ENCODE results near the gene HMGCS1. TPM values are rescaled to one million over a fixed set of nuclear protein-coding genes. Genes with fewer than 3 reads are reported as not detected.

The HMGCS1 gene
- total RNA-seq, 1 experiment from 2014 or later: 184 TPM

GRCh38 chr5:43300112-43300511 is 13.1 kb downstream of the HMGCS1 start:
- Histone ChIP-seq H3K36me3 (ENCODE audit: insufficient read depth, low read length) (peaks cover 90% of the 10 kb centered on the region), H3K9ac (ENCODE audit: low read length) (no peak overlapping the region), H3K27me3 (ENCODE audit: low read length) (no peaks in the 10 kb centered on the region), H3K4me2 (ENCODE audit: low read depth, low read length, poor library complexity, severe bottlenecking) (no peak overlapping the region), H4K20me1 (ENCODE audit: insufficient read depth, low read depth, low read length) (peaks cover 56% of the 10 kb centered on the region), H3K4me1 (ENCODE audit: low read length) (peaks cover 28% of the 10 kb centered on the region), H3K4me3 (ENCODE audit: low read length) (no peak overlapping the region), H3K79me2 (ENCODE audit: low read length) (peaks cover 93% of the 10 kb centered on the region), H3K9me3 (ENCODE audit: low read length) (no peaks in the 10 kb centered on the region), H3K9me2 (replicated peaks; ENCODE audit: insufficient read depth, low read length) (no peaks in the 10 kb centered on the region), H2AFZ (ENCODE audit: low read length) (no peak overlapping the region), H3K27ac (ENCODE audit: low read length) (no peak overlapping the region)
- no peak for DNase-seq

- H4K20me1 ChIP-seq (ENCODE audit: insufficient read depth, low read depth, low read length): peaks cover 42% of the 10 kb centered on the region
- no peaks in the 10 kb centered on the region for H3K27me3 ChIP-seq (ENCODE audit: low read length)
- H3K4me1 ChIP-seq (ENCODE audit: low read length): peaks cover 13% of the 10 kb centered on the region
- H3K79me2 ChIP-seq (ENCODE audit: low read length): peaks cover 81% of the 10 kb centered on the region
- no peak overlapping the region for H3K4me2 ChIP-seq (ENCODE audit: low read depth, low read length, poor library complexity, severe bottlenecking)
- no peak overlapping the region for H3K4me3 ChIP-seq (ENCODE audit: low read length)
- H3K36me3 ChIP-seq (ENCODE audit: insufficient read depth, low read length): peaks cover 91% of the 10 kb centered on the region
- no peak overlapping the region for H3K27ac ChIP-seq (ENCODE audit: low read length)
- no peak overlapping the region for H2AFZ ChIP-seq (ENCODE audit: low read length)
- DNase-seq: no peak
- H3K9me3 ChIP-seq (ENCODE audit: low read length): no peaks in the 10 kb centered on the region
- no peaks in the 10 kb centered on the region for H3K9me2 ChIP-seq (replicated peaks; ENCODE audit: insufficient read depth, low read length)
- H3K9ac ChIP-seq (ENCODE audit: low read length): no peak overlapping the region
These were observed 14.8 kb downstream of the HMGCS1 start for GRCh38 chr5:43298443-43298842.

GRCh38 chr5:43296835-43297234 is 16.4 kb downstream of the HMGCS1 start:
- Histone ChIP-seq H3K79me2 (ENCODE audit: low read length) (peaks cover 65% of the 10 kb centered on the region), H3K4me2 (ENCODE audit: low read depth, low read length, poor library complexity, severe bottlenecking) (no peak overlapping the region), H3K27me3 (ENCODE audit: low read length) (no peaks in the 10 kb centered on the region), H4K20me1 (ENCODE audit: insufficient read depth, low read depth, low read length) (peaks cover 27% of the 10 kb centered on the region), H3K9me3 (ENCODE audit: low read length) (no peaks in the 10 kb centered on the region), H3K36me3 (ENCODE audit: insufficient read depth, low read length) (peaks cover 88% of the 10 kb centered on the region), H3K9me2 (replicated peaks; ENCODE audit: insufficient read depth, low read length) (no peaks in the 10 kb centered on the region), H3K27ac (ENCODE audit: low read length) (no peak overlapping the region), H3K9ac (ENCODE audit: low read length) (no peak overlapping the region), H3K4me1 (ENCODE audit: low read length) (no peaks in the 10 kb centered on the region), H2AFZ (ENCODE audit: low read length) (no peak overlapping the region), H3K4me3 (ENCODE audit: low read length) (no peak overlapping the region)
- no peak for DNase-seq

DNA sequence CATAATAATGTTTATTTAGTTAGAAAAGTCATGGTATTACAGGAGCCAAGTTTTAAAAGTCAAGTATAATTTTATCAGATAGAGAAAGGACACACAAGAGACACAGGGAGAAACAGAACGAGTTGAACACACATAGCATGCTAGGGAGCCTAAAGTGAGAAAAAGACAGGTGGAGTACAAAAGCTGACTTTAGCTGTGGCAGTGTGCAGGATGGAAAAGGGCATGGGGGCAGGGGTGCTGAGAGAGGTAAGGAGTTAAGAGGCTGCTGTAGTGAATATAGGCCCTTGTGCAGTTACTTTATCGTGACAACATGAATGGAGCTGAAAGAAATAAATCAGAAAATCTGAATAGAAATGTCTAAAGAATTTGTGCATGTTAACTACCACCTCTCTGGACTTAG is 18.0 kb downstream of the HMGCS1 start:
- no peak overlapping the region for H2AFZ ChIP-seq (ENCODE audit: low read length)
- peaks cover 15% of the 10 kb centered on the region for H4K20me1 ChIP-seq (ENCODE audit: insufficient read depth, low read depth, low read length)
- H3K27ac ChIP-seq (ENCODE audit: low read length): no peak overlapping the region; the same call in 1 of the 2 replicates
- H3K27me3 ChIP-seq (ENCODE audit: low read length): no peaks in the 10 kb centered on the region
- no peaks in the 10 kb centered on the region for H3K9me2 ChIP-seq (replicated peaks; ENCODE audit: insufficient read depth, low read length)
- no peak for DNase-seq
- no peak overlapping the region for H3K4me2 ChIP-seq (ENCODE audit: low read depth, low read length, poor library complexity, severe bottlenecking)
- H3K79me2 ChIP-seq (ENCODE audit: low read length): peaks cover 48% of the 10 kb centered on the region
- H3K9me3 ChIP-seq (ENCODE audit: low read length): no peaks in the 10 kb centered on the region
- H3K9ac ChIP-seq (ENCODE audit: low read length): no peak overlapping the region
- no peaks in the 10 kb centered on the region for H3K4me1 ChIP-seq (ENCODE audit: low read length)
- peaks cover 84% of the 10 kb centered on the region for H3K36me3 ChIP-seq (ENCODE audit: insufficient read depth, low read length)
- H3K4me3 ChIP-seq (ENCODE audit: low read length): no peak overlapping the region

DNA sequence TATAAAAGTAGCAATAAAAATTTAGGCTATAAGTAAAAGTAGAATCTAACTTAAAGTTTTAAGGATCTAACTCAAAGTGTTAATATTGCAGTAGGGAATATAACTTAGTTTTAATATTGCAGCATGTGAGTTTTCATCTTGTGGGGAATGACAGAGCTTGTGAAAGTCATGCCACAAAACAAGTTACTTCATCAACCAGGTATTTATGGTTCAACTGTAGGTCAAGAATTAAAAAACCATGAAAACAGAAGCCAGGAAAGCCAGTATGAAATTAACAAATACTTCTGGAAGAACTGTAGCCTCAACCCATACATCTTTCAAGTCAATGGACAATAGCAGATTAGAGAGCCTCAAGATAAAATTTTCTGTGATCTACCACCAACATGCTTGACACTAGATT is 19.0 kb downstream of the HMGCS1 start:
- no peak overlapping the region for H3K4me2 ChIP-seq (ENCODE audit: low read depth, low read length, poor library complexity, severe bottlenecking)
- no peak overlapping the region for H2AFZ ChIP-seq (ENCODE audit: low read length)
- peaks cover 40% of the 10 kb centered on the region for H3K79me2 ChIP-seq (ENCODE audit: low read length)
- no peak overlapping the region for H3K9ac ChIP-seq (ENCODE audit: low read length)
- no peaks in the 10 kb centered on the region for H3K4me1 ChIP-seq (ENCODE audit: low read length)
- DNase-seq: no peak
- H3K27me3 ChIP-seq (ENCODE audit: low read length): no peaks in the 10 kb centered on the region
- H3K9me2 ChIP-seq (replicated peaks; ENCODE audit: insufficient read depth, low read length): no peaks in the 10 kb centered on the region
- H3K27ac ChIP-seq (ENCODE audit: low read length): no peak overlapping the region
- H3K9me3 ChIP-seq (ENCODE audit: low read length): no peaks in the 10 kb centered on the region
- peaks cover 86% of the 10 kb centered on the region for H3K36me3 ChIP-seq (ENCODE audit: insufficient read depth, low read length)
- H4K20me1 ChIP-seq (ENCODE audit: insufficient read depth, low read depth, low read length): peaks cover 8% of the 10 kb centered on the region
- no peak overlapping the region for H3K4me3 ChIP-seq (ENCODE audit: low read length)

DNA sequence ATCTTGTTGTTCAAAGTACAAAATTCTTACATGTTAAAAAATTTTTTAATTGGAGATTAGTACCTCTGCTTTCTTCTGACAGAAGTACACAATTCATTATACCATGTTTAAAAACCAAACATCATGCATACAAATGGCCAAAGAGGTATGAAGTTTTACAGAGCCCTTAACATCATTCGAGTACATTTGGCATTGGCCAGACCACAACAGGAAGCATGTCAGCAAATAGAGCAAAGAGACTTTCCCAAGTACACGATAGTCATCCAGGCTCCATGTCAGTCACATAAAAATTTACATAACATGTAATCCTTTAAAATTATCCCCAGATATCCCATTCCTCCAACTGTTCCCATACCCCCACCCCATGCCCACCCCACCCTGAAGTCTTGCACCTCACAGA is 22.5 kb downstream of the HMGCS1 start:
- no peak overlapping the region for H3K9ac ChIP-seq (ENCODE audit: low read length)

DNA sequence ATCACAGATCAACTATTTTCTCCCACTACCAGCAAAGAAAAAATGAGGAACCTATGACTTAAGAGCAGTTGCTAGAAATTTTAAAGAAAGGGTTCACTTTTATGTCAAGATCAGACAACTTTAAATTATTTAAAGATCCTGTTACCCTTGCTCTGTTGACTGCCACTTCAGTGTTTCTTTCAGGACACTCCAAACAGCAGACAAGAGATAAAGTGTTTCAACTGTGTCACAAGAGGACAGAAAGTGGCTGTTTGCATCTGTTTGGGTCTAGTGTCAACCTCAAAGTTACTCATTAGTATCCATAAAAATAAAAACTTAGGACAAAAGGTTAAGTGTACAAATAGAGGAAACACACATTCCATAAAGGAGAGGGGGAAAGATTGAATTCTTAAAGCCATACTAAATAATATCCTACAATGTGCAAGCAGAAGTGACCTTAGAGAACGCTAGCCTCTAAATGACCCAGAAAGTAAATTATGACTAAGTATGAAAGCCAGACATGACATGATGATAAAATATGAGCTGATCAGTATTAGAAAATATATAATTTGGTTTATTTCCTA is 24.9 kb downstream of the HMGCS1 start:
- Histone ChIP-seq H3K9me3 (ENCODE audit: low read length) (no peaks in the 10 kb centered on the region), H3K79me2 (ENCODE audit: low read length) (no peaks in the 10 kb centered on the region), H3K4me1 (ENCODE audit: low read length) (no peaks in the 10 kb centered on the region), H4K20me1 (ENCODE audit: insufficient read depth, low read depth, low read length) (no peaks in the 10 kb centered on the region), H3K27ac (ENCODE audit: low read length) (no peak overlapping the region), H2AFZ (ENCODE audit: low read length) (no peak overlapping the region), H3K36me3 (ENCODE audit: insufficient read depth, low read length) (peaks cover 59% of the 10 kb centered on the region), H3K9me2 (replicated peaks; ENCODE audit: insufficient read depth, low read length) (no peaks in the 10 kb centered on the region), H3K4me3 (ENCODE audit: low read length) (no peak overlapping the region), H3K27me3 (ENCODE audit: low read length) (no peaks in the 10 kb centered on the region), H3K4me2 (ENCODE audit: low read depth, low read length, poor library complexity, severe bottlenecking) (no peak overlapping the region), H3K9ac (ENCODE audit: low read length) (no peak overlapping the region)
- no peak for DNase-seq

More for the DNA sequence above, 22.5 kb downstream of the HMGCS1 start:
- no peak for DNase-seq
- H3K4me1 ChIP-seq (ENCODE audit: low read length): no peaks in the 10 kb centered on the region
- H3K4me3 ChIP-seq (ENCODE audit: low read length): no peak overlapping the region
- no peaks in the 10 kb centered on the region for H4K20me1 ChIP-seq (ENCODE audit: insufficient read depth, low read depth, low read length)
- peaks cover 10% of the 10 kb centered on the region for H3K79me2 ChIP-seq (ENCODE audit: low read length)
- H3K9me3 ChIP-seq (ENCODE audit: low read length): no peaks in the 10 kb centered on the region
- peaks cover 82% of the 10 kb centered on the region for H3K36me3 ChIP-seq (ENCODE audit: insufficient read depth, low read length)
- H3K27me3 ChIP-seq (ENCODE audit: low read length): no peaks in the 10 kb centered on the region
- H3K4me2 ChIP-seq (ENCODE audit: low read depth, low read length, poor library complexity, severe bottlenecking): no peak overlapping the region
- no peak overlapping the region for H3K27ac ChIP-seq (ENCODE audit: low read length)
- no peak overlapping the region for H2AFZ ChIP-seq (ENCODE audit: low read length)
- H3K9me2 ChIP-seq (replicated peaks; ENCODE audit: insufficient read depth, low read length): no peaks in the 10 kb centered on the region

GRCh38 chr5:43287493-43287892 is 25.7 kb downstream of the HMGCS1 start:
- no peaks in the 10 kb centered on the region for H3K27me3 ChIP-seq (ENCODE audit: low read length)
- no peak overlapping the region for H3K27ac ChIP-seq (ENCODE audit: low read length)
- no peaks in the 10 kb centered on the region for H3K9me2 ChIP-seq (replicated peaks; ENCODE audit: insufficient read depth, low read length)
- no peak overlapping the region for H3K4me3 ChIP-seq (ENCODE audit: low read length)
- no peaks in the 10 kb centered on the region for H3K79me2 ChIP-seq (ENCODE audit: low read length)
- H2AFZ ChIP-seq (ENCODE audit: low read length): no peak overlapping the region
- peaks cover 52% of the 10 kb centered on the region for H3K36me3 ChIP-seq (ENCODE audit: insufficient read depth, low read length)
- H3K9me3 ChIP-seq (ENCODE audit: low read length): no peaks in the 10 kb centered on the region
- no peaks in the 10 kb centered on the region for H3K4me1 ChIP-seq (ENCODE audit: low read length)
- H3K4me2 ChIP-seq (ENCODE audit: low read depth, low read length, poor library complexity, severe bottlenecking): no peak overlapping the region
- no peak overlapping the region for H3K9ac ChIP-seq (ENCODE audit: low read length)
- no peaks in the 10 kb centered on the region for H4K20me1 ChIP-seq (ENCODE audit: insufficient read depth, low read depth, low read length)
- no peak for DNase-seq
